HTERT RPE-1 (cell line): ENCODE measurements around the gene STX16.

Experiments used
- in situ Hi-C: fragments of 300-500 bp; cut with MboI; formaldehyde crosslinking; loops from 4 replicates; pipeline ENCODE4 v1.14.3; 2020; ENCODE audit warnings: low sequenced_read_pairs

STX16 gene

DNA sequence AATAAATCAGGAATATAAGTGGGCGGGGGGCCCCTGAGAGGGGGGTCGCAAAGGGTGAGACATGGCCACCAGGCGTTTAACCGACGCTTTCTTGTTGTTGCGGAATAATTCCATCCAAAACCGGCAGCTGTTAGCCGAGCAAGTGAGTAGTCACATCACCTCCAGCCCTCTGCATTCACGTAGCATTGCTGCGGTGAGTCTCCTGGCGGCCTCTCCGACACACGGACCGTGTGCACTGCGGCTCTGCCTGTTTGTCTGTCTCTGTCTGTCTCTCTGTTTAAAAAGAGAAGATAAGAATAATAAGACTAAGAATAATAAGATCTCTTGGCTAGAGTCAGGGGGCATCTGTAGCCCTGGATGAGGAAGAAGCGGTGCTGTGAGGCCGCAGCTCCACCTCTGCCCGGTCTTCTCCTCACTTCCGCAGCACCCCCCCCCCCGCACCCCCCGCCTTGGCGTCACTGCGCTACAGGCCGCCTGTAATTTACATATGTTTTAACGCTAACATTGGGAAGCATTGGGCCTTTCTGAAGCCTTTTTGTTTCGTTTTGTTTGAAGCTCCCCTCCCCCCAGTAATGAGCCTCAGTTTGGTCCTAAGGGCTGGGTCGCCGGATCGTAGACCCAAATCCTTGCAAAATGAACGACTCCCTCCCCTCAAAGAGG, 993 bp downstream of the STX16 start:
- in situ Hi-C loops = no loop called here

DNA sequence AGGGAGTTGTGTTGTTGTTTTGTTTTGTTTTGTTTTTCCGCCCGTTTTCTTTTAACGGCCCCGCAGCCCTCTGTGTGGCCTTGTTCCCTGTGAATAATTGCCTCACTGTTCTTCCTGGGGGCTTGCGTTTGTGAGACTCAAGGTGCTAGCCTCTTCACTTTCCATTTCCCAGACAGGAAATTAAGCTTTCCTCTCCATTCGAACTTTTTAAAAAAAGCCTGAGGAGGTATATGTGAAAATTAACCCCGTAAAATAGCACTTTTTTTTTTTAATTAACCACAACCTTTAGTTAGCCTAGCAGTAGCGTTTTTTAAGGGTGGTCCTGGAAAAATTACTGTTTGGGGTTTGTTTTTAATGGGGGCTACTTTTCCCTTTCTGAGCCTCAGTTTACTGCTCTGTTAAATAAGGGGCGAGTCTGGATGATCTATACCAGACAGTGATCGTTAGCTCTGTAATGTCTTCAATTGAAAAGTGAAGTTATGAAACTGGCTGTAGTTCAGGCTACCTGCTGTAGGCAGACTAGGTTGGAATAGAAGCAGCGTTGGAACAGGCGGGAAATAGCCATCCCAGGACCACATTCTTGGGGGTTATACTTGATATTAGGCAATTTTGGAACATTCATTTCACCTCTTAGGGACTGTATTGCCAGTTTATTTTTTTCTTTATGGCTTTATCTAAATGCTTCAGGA, 1.7 kb downstream of the STX16 start:
- in situ Hi-C loops = no loop called here

DNA sequence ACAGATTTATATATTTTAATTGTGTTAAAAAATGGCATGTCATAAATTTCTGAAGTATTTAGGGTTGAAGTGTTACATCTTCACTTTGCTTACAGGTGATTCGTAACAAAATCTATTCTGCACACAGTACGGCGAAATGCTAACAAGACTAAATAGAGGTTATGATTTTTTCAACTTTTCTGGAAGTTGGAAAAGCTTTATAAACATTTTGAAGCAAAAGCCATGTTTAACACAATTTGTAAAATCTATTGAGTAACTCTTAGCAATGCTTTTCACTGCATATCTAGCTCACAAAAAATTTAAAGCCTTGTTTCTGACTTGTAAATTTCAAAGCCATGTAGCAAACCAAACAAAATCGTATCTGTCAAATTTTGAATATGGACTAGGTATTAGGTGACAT, 3.3 kb downstream of the STX16 start:
- in situ Hi-C loops = no loop called here

DNA sequence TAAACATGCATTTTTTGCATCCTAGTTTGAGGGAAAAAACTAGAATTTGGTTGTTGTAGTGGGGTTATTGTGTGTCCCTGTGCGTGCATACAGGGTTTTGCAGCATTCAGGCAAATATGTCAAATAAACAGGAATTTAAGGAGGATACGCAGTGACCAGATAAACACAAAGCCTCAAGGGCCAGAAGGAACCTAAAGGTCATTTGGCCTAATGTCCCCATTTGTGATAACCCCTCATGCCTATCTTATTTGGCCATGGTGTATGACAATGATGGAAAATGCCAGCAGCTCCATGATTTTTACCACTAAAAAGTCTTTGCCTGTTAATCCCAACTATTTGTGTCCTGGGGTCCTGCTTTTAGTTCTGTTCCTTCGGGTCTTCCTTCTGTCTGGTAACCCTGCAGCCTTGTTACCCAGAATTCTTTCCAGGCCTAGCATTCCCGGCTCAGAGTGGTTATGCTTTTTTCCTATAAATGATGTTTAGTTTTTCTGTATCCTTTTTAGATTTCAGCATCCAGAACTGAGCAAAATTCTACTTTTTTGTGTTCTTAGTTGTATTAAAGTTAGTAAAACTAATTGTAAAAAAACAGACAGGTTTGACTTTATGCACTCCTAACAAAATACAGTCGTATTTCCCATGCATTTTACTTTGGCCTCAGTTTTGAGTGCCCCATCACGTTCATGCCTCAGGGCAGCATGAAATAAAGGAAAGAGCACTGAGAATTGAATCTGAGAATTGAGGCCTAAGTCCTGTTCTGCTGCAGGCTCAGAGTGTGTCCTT, 4.4 kb downstream of the STX16 start:
- in situ Hi-C loops = no loop called here

DNA sequence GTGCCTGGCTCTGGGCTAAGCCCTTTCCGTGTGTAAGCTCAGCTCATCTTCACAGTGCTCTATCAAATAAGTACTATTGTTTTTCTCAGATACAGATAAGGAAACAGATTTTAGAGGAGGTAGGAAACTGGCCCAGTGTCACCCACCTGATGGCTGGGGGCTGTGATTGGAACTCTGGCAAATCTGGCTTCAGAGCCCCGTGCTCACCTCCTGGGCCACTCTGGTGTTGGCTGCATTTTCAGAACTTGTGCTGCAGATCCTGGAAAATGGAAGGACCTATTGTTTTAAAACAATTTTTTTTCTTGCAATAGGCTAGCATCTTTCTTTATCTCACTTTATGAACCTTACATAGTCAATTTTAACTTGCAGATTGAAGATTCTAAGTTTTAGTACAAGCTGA, 5.7 kb downstream of the STX16 start:
- in situ Hi-C loops = no loop called here

DNA sequence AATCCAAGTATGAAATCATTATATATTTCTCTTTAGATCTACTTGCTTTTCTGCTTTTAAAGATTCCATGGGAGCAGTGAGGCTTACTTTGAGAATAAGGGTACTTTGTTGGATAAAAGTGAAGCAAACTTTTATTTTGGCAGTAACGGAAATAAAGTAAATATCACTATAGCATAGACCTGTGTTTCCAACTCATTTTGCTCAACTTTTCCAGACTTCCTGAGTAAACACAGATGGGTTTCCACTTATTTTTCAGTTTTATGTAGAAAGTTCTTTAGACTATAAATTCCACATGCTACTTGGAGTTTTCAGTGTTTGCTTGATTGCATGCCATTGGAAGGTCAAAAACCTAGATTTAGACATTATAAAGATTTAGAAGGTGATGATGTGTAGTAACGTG, 6.2 kb downstream of the STX16 start:
- in situ Hi-C loops = no loop called here

DNA sequence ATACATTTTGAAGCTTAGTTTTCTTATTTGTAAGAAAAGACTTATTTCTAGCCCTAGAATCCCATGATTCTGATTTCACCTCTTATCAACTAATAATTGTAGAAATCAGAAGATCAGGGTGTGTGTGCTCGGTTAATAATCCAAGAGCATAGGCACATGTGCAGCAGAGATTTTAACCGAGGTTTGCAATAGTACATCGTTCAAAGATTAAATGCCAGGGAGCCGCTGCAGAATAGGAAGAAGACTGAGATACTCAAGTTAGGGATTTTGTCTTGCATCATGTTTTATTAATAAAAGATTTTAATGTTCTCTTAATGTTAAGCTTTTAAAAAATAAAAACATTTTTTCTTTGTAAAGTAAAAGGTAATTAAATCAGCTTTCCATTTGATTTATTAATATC, 6.9 kb downstream of the STX16 start:
- in situ Hi-C loops = no loop called here

DNA sequence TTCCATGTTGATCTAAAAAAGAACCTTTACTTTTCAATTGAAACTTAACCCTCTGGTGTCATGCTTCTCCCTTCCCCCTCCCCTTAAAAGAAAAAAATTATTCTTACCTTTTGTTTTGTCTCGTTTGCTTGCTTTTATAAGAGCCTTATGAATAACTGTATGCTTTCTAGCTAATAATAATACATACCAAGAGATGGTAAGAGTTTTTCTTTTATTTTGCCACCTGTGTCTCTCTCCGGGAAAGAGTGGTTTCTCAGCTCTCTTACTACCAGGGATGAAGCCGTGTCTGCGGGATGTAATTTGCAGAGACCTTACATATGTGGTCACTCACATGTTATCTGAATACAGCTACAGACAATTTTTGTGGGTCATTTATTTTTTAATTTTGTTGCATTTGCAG, 7.7 kb downstream of the STX16 start:
- in situ Hi-C loops = no loop called here

DNA sequence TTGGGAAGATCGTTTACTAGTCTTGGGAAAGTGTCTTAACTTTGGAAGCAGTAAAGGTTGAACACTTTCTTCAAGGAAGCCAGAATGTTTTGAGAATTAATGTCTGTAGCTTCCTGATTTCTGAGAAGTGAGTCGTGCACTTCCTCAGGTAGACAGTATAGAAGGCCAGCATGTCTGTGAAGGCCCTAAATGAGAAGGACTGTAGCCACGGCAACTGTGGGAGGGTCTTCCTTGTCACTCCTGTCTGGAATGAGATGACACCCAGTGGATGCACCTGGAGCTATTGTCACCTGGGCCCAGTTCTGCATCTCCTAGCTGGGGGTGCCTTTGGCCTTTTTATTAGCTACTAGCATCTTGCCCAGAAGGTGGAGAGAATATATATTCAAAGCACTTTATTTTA, 8.8 kb downstream of the STX16 start:
- in situ Hi-C loops = no loop called here

DNA sequence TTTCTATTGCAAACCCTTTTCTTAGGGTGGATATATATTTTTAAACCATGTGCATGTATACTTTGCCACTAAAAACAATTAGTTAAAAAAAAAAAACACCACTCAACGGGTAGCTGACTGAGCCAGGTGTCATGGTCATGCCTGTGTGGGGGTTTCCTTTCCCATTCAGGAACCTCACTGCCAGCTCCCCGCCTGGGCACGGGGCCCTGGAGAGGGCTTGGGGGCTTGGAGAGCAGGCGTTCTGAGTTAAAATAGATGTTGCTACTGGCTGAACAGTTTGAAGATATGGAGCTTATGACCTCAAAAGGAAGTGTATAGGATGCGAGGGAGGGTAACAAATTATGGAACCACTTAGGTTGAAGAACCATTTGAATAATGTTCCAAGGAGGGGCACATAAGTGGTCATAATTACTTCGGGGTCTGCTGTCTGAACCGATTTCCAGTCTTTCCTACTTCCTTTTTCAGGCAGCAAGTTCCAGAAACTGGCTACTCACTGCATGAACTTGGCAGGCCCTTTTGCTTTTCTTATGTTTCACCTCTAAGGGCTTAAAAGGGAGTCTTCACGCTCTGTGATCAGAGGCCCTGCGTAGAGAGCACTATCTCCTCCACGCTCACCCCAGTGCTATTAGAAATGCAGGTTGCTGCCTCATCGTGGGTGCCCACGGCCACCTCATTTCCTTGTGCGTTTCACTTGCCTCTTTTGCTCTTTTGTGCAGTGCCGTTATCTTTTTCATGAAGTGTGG, 9.9 kb downstream of the STX16 start:
- in situ Hi-C loops = no loop called here

DNA sequence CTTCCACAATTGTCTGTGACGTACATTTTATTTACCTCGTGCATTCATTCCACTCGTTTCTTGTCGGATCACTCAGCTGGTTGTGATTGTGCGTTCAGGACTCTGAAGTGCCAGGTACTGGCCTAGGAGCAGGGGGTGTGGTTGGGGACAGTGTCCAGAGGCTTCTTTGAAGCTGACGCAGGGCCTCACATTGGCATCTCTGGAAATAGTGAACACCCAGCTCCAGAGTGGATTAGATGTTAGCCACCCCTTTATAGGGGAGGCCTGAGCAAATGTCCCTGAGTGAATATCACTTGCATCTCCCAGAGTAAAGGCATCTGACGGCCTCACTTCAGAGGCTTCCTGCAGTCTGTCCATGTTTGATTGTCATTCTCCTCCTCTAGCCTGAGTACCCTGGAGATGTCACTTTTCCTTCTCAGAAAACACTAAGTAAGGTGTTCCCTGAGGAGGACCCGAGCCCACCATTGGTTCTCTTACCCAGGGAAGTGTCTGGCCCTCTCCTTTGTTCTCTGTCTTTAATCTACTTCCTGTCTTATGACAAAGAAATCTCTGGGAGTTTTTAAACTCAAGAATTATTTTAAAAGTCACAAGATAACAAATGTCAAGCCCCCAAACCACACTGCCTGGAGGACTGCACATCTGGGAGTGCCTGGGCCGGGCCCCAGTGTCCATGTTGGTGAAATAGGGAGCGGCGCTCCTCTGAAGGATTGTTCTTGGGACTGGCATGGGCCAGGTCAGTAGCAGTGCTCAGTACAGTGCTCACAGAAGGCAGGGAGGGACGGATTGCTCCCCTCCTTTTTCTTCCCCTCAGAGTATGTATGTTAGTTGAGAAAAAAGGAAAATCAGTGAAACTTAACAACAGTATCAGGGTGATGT, 10.8 kb downstream of the STX16 start:
- in situ Hi-C loops = no loop called here

DNA sequence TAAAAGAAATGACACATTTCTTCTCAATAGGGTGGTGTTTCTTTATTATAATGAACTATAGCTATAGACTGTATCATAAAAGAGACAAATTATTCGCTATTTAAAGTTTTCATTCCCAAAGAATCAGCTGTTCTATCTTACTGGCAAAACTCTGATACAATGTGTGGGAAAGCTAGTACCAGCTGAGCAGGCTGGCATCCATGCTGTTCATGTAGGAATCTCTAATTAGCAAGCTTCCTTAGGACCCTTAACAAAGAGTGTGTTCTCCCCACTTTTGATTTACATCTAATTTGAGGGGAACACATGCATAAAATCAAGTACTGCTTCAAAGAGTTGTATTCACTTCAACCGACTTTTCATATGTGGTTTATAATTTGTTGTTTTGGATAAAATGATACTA, 13.2 kb downstream of the STX16 start:
- in situ Hi-C loops = no loop called here

DNA sequence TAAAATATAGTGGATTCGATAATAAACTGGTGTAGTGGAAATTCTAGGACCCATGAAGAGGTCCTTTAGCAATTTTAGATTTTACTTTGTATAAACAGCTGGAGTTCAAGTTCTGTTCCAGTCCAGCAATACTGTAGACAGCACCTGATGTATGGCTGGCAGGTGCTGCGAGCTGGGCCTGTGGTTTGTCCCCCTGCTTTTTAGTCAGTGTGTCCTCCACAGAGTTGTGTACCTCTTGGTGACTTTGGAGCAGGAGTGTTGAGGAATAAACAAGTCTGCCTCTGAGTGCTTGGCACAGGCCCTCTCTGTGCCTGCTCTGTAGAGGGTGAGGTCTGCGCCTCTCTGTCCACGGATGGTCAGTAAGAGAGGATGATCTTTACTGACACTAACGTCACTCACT, 13.8 kb downstream of the STX16 start:
- in situ Hi-C loops = no loop called here

DNA sequence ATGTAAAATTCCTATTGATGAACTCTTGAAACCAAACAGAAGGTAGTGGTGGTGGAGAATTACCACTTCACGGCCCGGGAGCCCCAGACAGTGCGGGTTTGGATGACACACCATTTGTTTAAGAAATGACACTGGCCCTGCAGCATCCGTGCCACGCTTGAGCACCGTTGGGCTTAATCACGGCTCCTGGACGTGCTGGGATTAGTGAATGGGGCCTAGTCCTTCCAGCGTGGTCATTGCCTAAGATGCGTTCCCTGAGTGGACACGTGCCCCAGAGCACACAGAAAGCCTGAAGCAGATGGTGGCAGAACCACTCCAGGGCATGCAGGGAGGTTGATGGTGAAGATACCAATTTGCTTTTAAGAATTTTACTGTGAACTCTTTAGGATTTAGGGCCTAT, 14.5 kb downstream of the STX16 start:
- in situ Hi-C loops = no loop called here

DNA sequence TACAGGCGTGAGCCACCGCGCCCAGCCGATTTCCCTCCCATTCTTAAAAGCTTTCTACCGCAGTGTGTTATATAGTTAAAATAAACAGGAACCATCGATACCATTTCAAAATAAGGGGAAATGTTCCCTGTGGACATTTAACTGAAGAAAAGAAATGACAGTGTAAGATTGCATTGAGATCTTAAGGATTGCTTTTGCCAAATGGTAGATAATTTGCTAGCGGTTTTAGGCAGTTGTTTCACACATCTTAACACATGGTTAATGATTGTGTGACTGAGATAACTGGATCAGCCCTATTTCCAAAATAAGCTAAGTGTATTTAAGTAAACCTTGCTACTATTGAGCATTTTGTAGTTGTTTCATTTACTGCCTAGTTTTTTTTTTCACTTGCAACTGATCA, 15.6 kb downstream of the STX16 start:
- in situ Hi-C loops = no loop called here

DNA sequence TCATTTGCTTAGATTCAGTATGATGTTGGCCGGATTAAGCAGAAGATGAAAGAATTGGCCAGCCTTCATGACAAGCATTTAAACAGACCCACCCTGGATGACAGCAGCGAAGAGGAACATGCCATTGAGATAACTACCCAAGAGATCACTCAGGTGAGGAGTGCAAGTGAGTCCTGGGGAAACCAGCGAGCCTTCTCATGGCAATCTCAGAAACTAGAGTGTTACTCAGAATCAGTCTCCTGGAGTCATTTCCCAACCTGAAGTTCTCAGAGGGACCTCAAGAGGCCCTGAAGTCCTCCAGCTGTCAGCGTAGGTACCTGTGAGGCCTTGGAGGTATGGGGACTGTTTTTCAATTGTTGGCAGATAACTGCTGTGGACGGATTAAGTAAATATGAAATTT, 16.9 kb downstream of the STX16 start:
- in situ Hi-C loops = no loop called here

DNA sequence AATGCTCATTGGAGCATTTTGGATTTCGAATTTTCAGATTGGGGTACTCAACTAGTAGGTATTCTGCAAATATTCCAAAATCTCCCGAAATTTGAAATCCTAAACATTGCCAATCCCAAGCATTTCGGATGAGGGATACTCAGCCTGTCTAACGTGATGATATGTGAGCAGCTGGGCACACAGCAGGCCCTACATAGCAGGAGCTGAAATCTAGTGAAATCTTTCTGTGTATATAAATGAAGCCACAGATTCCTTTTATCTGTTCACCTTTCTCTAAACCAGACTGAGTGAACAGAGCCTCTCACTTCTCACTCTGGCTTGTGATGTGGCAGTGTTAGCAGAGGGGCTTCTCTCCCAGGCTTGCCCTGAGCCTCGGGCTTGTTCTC, 17.8 kb downstream of the STX16 start:
- in situ Hi-C loops = no loop called here

DNA sequence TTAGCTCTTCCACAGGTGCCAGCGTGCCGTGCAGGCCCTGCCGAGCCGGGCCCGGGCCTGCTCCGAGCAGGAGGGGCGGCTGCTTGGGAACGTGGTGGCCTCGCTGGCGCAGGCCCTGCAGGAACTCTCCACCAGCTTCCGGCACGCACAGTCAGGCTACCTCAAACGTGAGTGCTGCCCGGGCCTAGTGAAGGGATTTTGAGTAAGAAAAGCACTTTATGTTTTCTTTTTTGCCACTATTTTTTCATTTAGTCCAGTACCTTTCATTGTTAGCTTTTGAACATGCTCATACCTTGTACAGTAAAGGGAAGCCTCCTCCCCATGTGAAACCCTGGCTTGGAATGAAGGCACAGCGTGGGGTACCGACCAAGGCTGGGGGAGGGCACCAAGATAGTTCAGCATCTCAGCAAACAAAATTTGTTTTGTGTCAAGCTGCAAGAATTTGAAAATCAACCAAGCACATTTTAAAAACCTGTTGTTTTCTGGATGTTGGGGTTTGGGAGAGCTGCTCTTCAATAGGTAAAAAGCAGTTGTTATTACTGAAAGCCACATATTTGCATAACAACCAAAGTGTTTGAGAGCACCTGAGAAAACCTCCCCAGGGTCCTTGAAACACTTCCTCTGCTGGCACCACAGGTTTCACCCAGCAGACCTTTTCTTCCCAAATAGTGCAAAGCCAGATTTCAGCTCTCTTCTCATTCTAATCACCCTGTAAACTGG, 18.4 kb downstream of the STX16 start:
- in situ Hi-C loops = no loop called here

DNA sequence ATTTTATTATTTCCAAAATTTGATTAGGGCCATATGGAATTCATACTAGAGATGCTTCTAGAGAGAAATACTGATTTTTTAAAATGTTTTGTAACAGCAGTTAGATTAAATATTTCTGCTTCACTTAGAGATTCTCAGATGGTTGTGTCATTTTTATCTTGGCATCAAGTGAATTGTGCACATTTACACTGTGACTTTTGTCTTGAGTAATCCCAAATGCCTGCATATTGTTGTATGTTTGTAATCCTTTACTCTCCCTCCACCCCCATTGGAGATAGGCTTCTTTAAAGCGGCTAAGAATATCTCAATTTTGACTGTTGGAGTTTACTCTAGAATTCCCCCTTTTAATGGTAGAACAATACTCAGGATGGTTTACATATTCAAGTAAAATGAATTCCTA, 19.0 kb downstream of the STX16 start:
- in situ Hi-C loops = no loop called here

DNA sequence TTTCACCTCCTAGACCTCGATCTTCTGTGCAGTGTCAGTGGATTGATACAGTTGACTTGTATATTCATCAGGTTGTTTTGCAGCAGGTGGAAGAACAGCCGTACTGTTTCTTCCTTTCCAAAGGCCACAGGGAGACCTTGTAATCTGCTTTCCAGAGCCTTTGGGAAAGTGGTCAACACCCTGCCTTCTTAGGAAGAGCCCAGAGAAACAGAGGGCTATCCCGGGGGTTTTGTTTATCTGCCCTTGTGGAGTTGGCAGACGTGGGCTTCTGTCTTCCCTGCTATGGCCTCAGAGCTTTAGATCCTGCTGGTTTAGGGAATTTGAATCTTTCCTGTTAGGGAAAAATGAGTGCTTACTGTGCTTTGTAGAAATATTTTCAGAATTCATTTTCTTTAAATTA, 19.6 kb downstream of the STX16 start:
- in situ Hi-C loops = no loop called here
